ENCODE data around the gene ZNF548. TPM values are rescaled to one million over a fixed set of nuclear protein-coding genes. Genes with fewer than 3 reads are reported as not detected.

The ZNF548 gene
- total RNA-seq (2012; rRNA removed): 12.4 and 14.6 TPM in 2 replicates

DNA sequence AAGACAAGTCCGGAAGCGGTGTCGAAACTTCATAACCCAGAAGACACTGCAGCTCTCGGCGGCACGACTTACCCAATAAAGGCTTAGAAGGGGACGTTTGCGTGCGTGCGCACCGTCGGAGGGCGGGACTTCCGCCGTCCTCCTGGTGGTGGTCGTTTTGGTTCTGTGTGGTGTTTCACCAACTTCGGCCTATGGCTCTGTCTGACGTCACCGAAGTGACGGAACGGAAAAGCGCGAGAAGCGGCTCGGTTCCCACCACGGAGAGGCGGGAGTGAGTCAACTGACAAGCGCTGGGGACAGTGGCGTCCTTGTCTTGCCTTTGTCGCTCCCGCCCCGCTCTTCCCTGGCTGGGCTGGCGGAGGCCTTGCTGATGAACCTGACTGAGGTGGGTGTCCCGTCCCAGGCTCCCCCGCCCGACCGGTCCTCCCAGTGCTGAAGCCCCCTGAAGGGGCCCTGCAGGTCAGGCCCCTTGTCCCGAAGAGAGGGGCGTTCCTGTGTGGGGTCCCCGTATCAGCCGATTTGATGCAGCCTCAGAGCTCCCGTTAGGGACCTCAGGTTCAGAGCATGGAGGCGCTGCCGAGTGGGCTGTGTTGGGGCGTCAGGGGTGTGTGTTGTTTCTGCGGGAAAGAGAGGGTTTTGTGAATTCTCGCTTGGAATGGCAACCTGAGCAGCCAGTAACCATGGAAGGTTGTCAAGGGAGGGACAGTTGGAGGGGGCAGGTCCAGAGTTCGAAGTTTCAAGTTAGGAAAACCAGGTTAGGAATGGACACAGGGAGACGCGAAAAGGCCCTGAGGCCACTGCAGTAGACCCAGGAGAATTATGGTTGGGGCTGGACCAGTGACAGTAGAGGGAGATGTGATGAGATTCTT, at the start of gene ZNF548:
ZNF548 (plus strand) TSS at position 125 of the 869 bp plus-strand sequence; CDS start at position 371, 246 bp downstream.
- Histone ChIP-seq H3K4me1 (ENCODE audit: control insufficient read depth, insufficient read depth, low read length) (peaks cover 15% of the 10 kb centered on the region), H3K9ac (ENCODE audit: low read depth, low read length) (peak within 1 kb of the TSS; percentile 95), H3K4me2 (ENCODE audit: low read length) (peak within 1 kb of the TSS; percentile 96), H3K9me3 (replicated peaks; ENCODE audit: low read length) (no peaks in the 10 kb centered on the region), H3K4me3 (ENCODE audit: low read length) (peak within 1 kb of the TSS; percentile 88), H3K36me3 (ENCODE audit: insufficient read depth, low read length) (peaks cover 10% of the 10 kb centered on the region), H3K27me3 (ENCODE audit: control insufficient read depth, insufficient read depth, low read length) (no peaks in the 10 kb centered on the region)

DNA sequence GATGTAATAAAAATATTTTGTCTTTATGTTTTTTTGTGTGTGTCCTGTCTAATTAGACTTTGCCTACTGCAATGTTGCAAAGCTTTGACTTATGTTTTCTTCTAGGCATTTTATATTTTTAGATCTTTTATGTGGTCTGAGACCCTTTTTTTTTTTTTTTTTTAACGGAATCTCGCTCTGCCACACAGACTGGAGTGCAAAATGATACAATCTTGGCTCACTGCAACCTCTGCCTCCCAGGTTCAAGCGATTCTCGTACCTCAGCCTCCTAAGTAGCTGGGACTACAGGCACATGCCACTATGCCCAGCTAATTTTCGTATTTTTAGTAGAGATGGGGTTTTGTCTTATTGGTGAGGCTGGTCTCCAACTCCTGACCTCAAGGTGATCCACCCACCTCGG, 47.1 kb upstream of the ZNF548 start:
- Histone ChIP-seq H3K27me3 (ENCODE audit: control insufficient read depth, insufficient read depth, low read length) (no peaks in the 10 kb centered on the region), H3K4me1 (ENCODE audit: control insufficient read depth, insufficient read depth, low read length) (no peaks in the 10 kb centered on the region), H3K4me2 (ENCODE audit: low read length) (no peak overlapping the region), H3K36me3 (ENCODE audit: insufficient read depth, low read length) (no peaks in the 10 kb centered on the region), H3K9me3 (replicated peaks; ENCODE audit: low read length) (no peaks in the 10 kb centered on the region), H3K4me3 (ENCODE audit: low read length) (no peak overlapping the region), H3K9ac (ENCODE audit: low read depth, low read length) (no peak overlapping the region)

DNA sequence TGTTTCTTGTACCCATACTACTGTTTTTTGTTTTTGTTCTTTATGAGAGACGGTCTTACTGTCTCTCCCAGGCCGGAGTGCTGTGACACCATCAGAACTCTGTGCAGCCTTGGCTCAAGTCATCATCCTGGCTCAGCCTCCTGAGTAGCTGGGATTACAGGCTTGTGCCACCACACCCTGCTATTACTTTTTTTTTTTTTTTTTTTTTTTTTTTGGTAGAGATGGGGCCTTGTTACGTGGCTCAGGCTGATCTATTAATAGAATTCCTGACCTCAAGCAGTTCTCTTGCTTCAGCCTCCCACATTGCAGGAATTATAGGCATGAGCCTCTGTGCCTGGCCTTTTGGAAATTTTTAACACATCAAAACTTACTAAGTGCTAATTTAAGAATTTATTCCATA, 41.5 kb upstream of the ZNF548 start:
- H3K4me3 ChIP-seq (ENCODE audit: low read length): no peak overlapping the region

DNA sequence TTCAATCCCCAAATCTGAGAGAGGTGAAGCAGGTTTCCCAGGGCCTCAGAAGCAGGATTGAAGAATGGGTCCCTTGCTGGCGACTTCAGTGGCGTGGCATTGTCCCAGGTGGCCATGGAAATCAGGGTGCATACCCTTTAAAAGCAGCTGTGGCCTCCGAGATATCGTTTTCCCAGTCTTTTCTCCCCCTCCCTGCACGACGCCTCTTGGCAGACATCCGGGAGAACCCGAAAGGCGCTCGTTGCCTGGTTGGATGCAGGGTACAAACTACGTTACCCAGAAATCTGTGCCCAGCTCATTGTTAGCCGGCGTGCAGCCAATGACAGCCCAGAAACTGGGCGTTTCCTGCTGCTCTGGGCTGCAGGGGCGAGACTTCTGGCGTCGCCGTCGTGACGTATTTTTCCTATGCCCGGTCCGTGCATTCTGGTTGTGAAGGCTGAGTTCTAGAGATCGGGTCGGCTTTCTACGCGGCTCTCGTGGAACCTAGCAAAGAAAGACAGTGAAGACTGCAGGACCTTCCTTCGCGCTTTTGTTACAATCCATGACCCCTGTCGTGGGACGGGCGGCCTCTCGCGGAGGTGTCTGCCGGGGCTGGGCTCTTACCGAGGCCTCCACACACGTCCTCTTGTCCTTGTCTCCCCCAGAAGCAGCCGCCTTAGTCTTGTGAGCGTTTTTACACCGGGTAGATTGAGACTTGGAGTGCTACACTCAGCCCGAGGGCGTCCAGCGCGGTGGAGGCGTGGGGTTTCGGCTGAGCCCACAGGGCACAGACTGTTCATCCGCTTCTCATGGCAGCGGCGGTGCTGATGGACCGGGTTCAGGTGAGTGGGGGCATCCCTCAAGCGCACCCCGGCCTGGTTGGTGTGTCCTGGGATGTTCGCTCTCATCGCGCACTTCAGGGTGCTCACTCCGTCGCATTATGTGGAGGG, 38.5 kb upstream of the ZNF548 start, which contains the start of gene ZNF304:
ZNF304 (plus strand) TSS at position 395 of the 929 bp plus-strand sequence; CDS start at position 789, 394 bp downstream.
- H3K4me3 ChIP-seq (ENCODE audit: low read length): peak within 1 kb of the TSS; percentile 86
- no peaks in the 10 kb centered on the region for H3K9me3 ChIP-seq (replicated peaks; ENCODE audit: low read length)
- peaks cover 26% of the 10 kb centered on the region for H3K36me3 ChIP-seq (ENCODE audit: insufficient read depth, low read length)
- peaks cover 12% of the 10 kb centered on the region for H3K4me1 ChIP-seq (ENCODE audit: control insufficient read depth, insufficient read depth, low read length)
- H3K4me2 ChIP-seq (ENCODE audit: low read length): peak within 1 kb of the TSS; percentile 97
- H3K9ac ChIP-seq (ENCODE audit: low read depth, low read length): peak within 1 kb of the TSS; percentile 90
- no peaks in the 10 kb centered on the region for H3K27me3 ChIP-seq (ENCODE audit: control insufficient read depth, insufficient read depth, low read length)

More for the DNA sequence above, 41.5 kb upstream of the ZNF548 start:
- Histone ChIP-seq H3K9me3 (replicated peaks; ENCODE audit: low read length) (no peaks in the 10 kb centered on the region), H3K9ac (ENCODE audit: low read depth, low read length) (peak overlapping the region; percentile 21), H3K27me3 (ENCODE audit: control insufficient read depth, insufficient read depth, low read length) (no peaks in the 10 kb centered on the region), H3K36me3 (ENCODE audit: insufficient read depth, low read length) (peaks cover 1% of the 10 kb centered on the region), H3K4me1 (ENCODE audit: control insufficient read depth, insufficient read depth, low read length) (peaks cover 12% of the 10 kb centered on the region), H3K4me2 (ENCODE audit: low read length) (no peak overlapping the region)

DNA sequence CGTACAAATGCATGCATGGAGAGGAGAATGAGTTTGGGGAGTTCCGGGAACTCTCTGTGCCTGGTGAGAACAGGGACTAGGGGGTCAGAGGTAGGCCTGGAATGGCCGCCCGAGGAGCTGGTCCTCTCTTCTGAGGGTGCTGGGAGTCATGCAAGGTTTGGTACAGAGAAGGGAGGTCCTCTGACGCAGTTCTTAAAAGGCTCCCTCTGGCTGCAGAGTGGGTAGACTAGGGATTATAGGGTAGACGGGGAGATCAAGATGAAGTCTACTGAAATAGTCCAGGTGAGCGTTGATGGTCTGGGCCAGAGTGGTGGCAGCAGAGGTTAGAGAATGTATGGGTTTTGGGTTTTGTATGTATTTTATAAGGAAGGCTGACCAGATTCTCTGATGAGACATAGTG, 37.8 kb upstream of the ZNF548 start:
- Histone ChIP-seq H3K36me3 (ENCODE audit: insufficient read depth, low read length) (peaks cover 33% of the 10 kb centered on the region), H3K9me3 (replicated peaks; ENCODE audit: low read length) (no peaks in the 10 kb centered on the region), H3K9ac (ENCODE audit: low read depth, low read length) (peak overlapping the region; percentile 90), H3K4me2 (ENCODE audit: low read length) (peak overlapping the region; percentile 97), H3K4me3 (ENCODE audit: low read length) (peak overlapping the region; percentile 86), H3K27me3 (ENCODE audit: control insufficient read depth, insufficient read depth, low read length) (no peaks in the 10 kb centered on the region), H3K4me1 (ENCODE audit: control insufficient read depth, insufficient read depth, low read length) (peaks cover 12% of the 10 kb centered on the region)

DNA sequence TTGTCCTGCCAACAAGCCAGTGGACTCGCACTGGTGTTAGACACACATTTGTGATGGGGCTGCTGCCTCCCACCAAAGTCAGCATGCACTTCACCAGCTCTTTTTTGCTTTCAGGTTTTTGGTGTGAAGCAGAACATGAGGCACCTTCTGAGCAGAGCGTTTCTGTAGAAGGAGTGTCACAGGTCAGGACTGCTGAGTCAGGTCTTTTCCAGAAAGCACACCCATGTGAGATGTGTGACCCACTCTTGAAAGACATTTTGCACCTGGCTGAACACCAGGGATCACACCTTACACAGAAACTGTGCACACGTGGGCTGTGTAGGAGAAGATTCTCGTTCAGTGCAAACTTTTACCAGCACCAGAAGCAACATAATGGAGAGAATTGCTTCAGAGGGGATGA, 33.7 kb upstream of the ZNF548 start:
- Histone ChIP-seq H3K4me3 (ENCODE audit: low read length) (no peak overlapping the region), H3K4me2 (ENCODE audit: low read length) (no peak overlapping the region), H3K27me3 (ENCODE audit: control insufficient read depth, insufficient read depth, low read length) (no peaks in the 10 kb centered on the region), H3K36me3 (ENCODE audit: insufficient read depth, low read length) (peaks cover 54% of the 10 kb centered on the region), H3K9me3 (replicated peaks; ENCODE audit: low read length) (no peaks in the 10 kb centered on the region), H3K9ac (ENCODE audit: low read depth, low read length) (no peak overlapping the region), H3K4me1 (ENCODE audit: control insufficient read depth, insufficient read depth, low read length) (peaks cover 8% of the 10 kb centered on the region)

DNA sequence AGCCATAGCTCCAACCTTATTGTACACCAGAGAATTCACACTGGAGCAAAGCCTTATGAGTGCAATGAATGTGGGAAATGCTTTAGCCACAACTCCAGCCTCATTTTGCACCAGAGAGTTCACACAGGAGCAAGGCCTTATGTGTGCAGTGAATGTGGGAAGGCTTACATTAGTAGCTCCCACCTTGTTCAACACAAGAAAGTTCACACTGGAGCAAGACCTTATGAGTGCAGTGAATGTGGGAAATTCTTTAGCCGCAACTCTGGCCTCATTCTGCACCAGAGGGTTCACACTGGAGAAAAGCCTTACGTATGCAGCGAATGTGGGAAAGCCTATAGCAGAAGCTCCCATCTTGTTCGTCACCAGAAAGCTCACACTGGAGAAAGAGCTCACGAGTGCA, 32.2 kb upstream of the ZNF548 start:
- no peak overlapping the region for H3K4me2 ChIP-seq (ENCODE audit: low read length)
- peaks cover 54% of the 10 kb centered on the region for H3K36me3 ChIP-seq (ENCODE audit: insufficient read depth, low read length)
- no peaks in the 10 kb centered on the region for H3K9me3 ChIP-seq (replicated peaks; ENCODE audit: low read length)
- H3K4me1 ChIP-seq (ENCODE audit: control insufficient read depth, insufficient read depth, low read length): peaks cover 3% of the 10 kb centered on the region
- H3K9ac ChIP-seq (ENCODE audit: low read depth, low read length): no peak overlapping the region
- no peak overlapping the region for H3K4me3 ChIP-seq (ENCODE audit: low read length)
- H3K27me3 ChIP-seq (ENCODE audit: control insufficient read depth, insufficient read depth, low read length): no peaks in the 10 kb centered on the region

DNA sequence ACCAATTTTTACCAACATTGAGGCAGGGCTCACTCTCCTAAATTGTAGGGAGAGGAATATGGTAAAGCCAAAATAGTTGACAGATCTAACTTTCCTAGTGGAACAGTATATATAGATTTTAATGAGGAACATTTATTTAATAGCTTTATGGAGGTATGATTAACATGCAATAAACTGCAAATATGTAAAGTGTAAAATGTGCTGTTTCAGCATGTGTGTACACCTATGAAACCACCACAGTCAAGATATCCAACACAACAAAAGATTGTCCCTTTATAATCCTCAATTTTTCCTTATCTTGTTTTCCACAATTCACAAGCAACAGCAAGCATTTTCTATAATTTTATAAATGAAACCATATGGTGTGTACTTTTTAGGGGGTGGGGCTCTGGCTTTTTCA, 30.4 kb upstream of the ZNF548 start:
- Histone ChIP-seq H3K27me3 (ENCODE audit: control insufficient read depth, insufficient read depth, low read length) (no peaks in the 10 kb centered on the region), H3K4me3 (ENCODE audit: low read length) (no peak overlapping the region), H3K9me3 (replicated peaks; ENCODE audit: low read length) (no peaks in the 10 kb centered on the region), H3K36me3 (ENCODE audit: insufficient read depth, low read length) (peaks cover 47% of the 10 kb centered on the region), H3K4me2 (ENCODE audit: low read length) (no peak overlapping the region), H3K4me1 (ENCODE audit: control insufficient read depth, insufficient read depth, low read length) (peaks cover 6% of the 10 kb centered on the region), H3K9ac (ENCODE audit: low read depth, low read length) (no peak overlapping the region)

DNA sequence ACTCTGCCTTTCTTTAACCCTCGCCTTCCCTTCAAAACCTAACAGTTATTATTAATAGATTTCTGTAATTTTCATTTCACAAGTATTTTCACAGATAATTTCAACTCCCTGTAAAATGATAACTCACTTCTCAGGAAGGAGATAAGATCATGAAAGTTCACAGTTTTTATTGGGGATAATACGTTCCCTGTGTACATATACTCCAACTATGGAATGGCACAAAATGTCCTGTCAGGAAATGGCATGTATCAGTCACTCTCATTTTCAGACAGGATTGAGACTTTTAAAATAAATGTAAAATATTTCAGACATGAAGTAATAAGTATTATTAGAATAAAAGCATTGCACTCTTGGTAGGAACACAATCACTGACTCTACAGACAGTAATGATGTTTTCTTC, 27.2 kb upstream of the ZNF548 start:
- Histone ChIP-seq H3K36me3 (ENCODE audit: insufficient read depth, low read length) (peaks cover 15% of the 10 kb centered on the region), H3K4me1 (ENCODE audit: control insufficient read depth, insufficient read depth, low read length) (peaks cover 6% of the 10 kb centered on the region), H3K4me3 (ENCODE audit: low read length) (peak overlapping the region; percentile 77), H3K4me2 (ENCODE audit: low read length) (peak overlapping the region; percentile 90), H3K9ac (ENCODE audit: low read depth, low read length) (peak overlapping the region; percentile 83), H3K9me3 (replicated peaks; ENCODE audit: low read length) (no peaks in the 10 kb centered on the region), H3K27me3 (ENCODE audit: control insufficient read depth, insufficient read depth, low read length) (no peaks in the 10 kb centered on the region)

DNA sequence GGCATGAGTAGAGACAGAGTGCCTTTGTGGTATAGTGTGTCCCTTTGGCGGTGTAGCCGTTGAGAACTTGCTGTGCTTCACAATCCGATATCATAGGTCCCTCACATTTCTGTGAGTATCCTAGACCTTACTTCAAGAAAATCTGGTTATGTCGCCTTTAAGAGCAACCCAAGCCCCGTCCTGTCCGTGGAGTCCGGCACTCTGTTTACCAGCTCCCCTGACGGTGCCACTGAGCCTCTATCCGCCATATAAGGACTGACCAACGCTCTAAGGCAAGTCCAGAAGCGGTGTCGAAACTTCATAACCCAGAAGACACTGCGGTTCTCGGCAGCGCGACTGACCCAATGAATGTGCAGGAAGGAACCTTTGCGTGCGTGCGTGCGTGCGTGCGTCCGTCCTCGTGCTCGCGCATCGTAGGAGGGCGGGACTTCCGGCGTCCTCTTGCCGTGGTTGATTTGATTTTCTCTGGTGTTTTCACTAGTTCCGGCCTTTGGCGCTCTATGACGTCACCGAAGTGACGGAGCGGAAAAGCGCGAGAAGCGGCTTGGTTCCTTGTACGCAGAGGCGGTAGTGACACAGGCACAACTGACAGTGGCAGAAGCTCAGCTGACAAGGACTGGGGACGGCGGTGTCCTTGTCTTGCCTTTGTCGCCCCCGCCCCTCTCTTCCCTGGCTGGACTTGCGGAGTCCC, 26.5 kb upstream of the ZNF548 start, which contains the start of the genes TRAPPC2B and ZNF547:
TRAPPC2B (plus strand) TSS at position 555 of the 691 bp plus-strand sequence. CDS start 1,283 bp downstream, outside the sequence.
ZNF547 (plus strand) TSS at position 555 of the 691 bp plus-strand sequence. CDS start 5,005 bp downstream, outside the sequence.
- H3K27me3 ChIP-seq (ENCODE audit: control insufficient read depth, insufficient read depth, low read length): no peaks in the 10 kb centered on the region
- peaks cover 6% of the 10 kb centered on the region for H3K4me1 ChIP-seq (ENCODE audit: control insufficient read depth, insufficient read depth, low read length)
- H3K9ac ChIP-seq (ENCODE audit: low read depth, low read length): peak within 1 kb of the TSS; percentile 90
- peak within 1 kb of the TSS; percentile 94 for H3K4me2 ChIP-seq (ENCODE audit: low read length)
- H3K4me3 ChIP-seq (ENCODE audit: low read length): peak within 1 kb of the TSS; percentile 89
- H3K36me3 ChIP-seq (ENCODE audit: insufficient read depth, low read length): peaks cover 12% of the 10 kb centered on the region
- H3K9me3 ChIP-seq (replicated peaks; ENCODE audit: low read length): no peaks in the 10 kb centered on the region
